Neural progenitor cell (in vitro differentiated cells): Measurements from ENCODE around the gene GOLM1. TPM values are rescaled to one million over a fixed set of nuclear protein-coding genes. Genes with fewer than 3 reads are reported as not detected.
A peak's percentile ranks its signal among the peaks of the same experiment; 100 is the strongest.

ENCODE experiments used
- DNase-seq: peaks from one replicate; pipeline ENCODE4 v3.0.0-alpha.2; 2016; ENCODE audit warnings: low spot score
- H2AFZ ChIP-seq: fragments of 200-600 bp; sonication (generic); replicated peaks from 2 replicates; pipeline ENCODE4 v1.6.1; 2016; ENCODE audit warnings: antibody characterized with exemption
- H3F3A ChIP-seq: fragments of 200-600 bp; sonication (generic); 2 replicates; pipeline ENCODE4 v1.6.1; 2016; ENCODE audit warnings: antibody characterized with exemption, low read depth
- H3K27ac ChIP-seq: fragments of 200-600 bp; sonication (generic); 2 replicates; pipeline ENCODE4 v1.5.1; 2016; ENCODE audit warnings: mild to moderate bottlenecking
- H3K27me3 ChIP-seq: fragments of 200-600 bp; sonication (generic); 2 replicates; pipeline ENCODE4 v1.6.1; 2016; ENCODE audit warnings: mild to moderate bottlenecking, moderate library complexity
- H3K36me3 ChIP-seq: fragments of 200-600 bp; sonication (generic); 2 replicates; pipeline ENCODE4 v1.5.1; 2016
- H3K4me1 ChIP-seq: fragments of 200-600 bp; sonication (generic); 2 replicates; pipeline ENCODE4 v1.6.1; 2016; ENCODE audit warnings: mixed run types
- H3K4me2 ChIP-seq: fragments of 200-600 bp; sonication (generic); 2 replicates; pipeline ENCODE4 v1.6.1; 2016
- H3K4me3 ChIP-seq: fragments of 200-600 bp; sonication (generic); 2 replicates; pipeline ENCODE4 v1.5.1; 2016
- H3K79me2 ChIP-seq: fragments of 200-600 bp; sonication (generic); 2 replicates; pipeline ENCODE4 v1.6.1; 2016; ENCODE audit warnings: low read depth
- H3K9ac ChIP-seq: fragments of 200-600 bp; sonication (generic); 2 replicates; pipeline ENCODE4 v1.6.1; 2016
- H3K9me3 ChIP-seq: fragments of 200-600 bp; sonication (generic); 2 replicates; pipeline ENCODE4 v1.5.1; 2016; ENCODE audit warnings: low read depth
- H4K20me1 ChIP-seq: fragments of 200-600 bp; sonication (generic); 2 replicates; pipeline ENCODE4 v1.6.1; 2016; ENCODE audit warnings: low read depth
- H3K27ac Mint-ChIP-seq: 3 replicates; pipeline ENCODE4 v1.8.0; 2021; ENCODE audit warnings: mixed read lengths
- H3K27me3 Mint-ChIP-seq: 2 replicates; pipeline ENCODE4 v1.8.0; 2022; ENCODE audit warnings: low read depth, mild to moderate bottlenecking, inconsistent platforms, moderate library complexity, mixed read lengths; ENCODE audit not compliant: insufficient read depth
- H3K36me3 Mint-ChIP-seq: 3 replicates; pipeline ENCODE4 v1.8.0; 2021; ENCODE audit warnings: mixed read lengths
- H3K4me1 Mint-ChIP-seq: 3 replicates; pipeline ENCODE4 v1.8.0; 2021; ENCODE audit warnings: mixed read lengths
- H3K4me3 Mint-ChIP-seq: 3 replicates; pipeline ENCODE4 v1.8.0; 2021; ENCODE audit warnings: mild to moderate bottlenecking, moderate library complexity, mixed read lengths
- H3K9me3 Mint-ChIP-seq: 3 replicates; pipeline ENCODE4 v1.8.0; 2020; ENCODE audit warnings: mixed read lengths
- EZH2 ChIP-seq: fragments of 200-600 bp; sonication (generic); IDR thresholded peaks from 2 replicates; pipeline ENCODE4 v1.6.1; 2017; ENCODE audit warnings: antibody characterized with exemption, mild to moderate bottlenecking, moderate library complexity
- EZH2phosphoT487 ChIP-seq: fragments of 200-600 bp; sonication (generic); IDR thresholded peaks from 2 replicates; pipeline ENCODE4 v1.6.1; 2017; ENCODE audit warnings: antibody characterized with exemption
- total RNA-seq: library from RNA; depleted of rRNA; stranded (reverse); fragments of >200 nt; gene quantifications from 2 replicates; pipeline ENCODE4 v1.2.3, GENCODE V29; 2015; ENCODE audit warnings: low replicate concordance
- TF ChIP-seq, protein P1 (sequence below): fragments of 200-600 bp; sonication (generic); IDR thresholded peaks from 2 replicates; pipeline ENCODE4 v1.5.1; 2017; ENCODE audit warnings: antibody characterized with exemption, mild to moderate bottlenecking

GOLM1 gene
- total RNA-seq, 1 donor from 2014 or later: 83.5 TPM

DNA sequence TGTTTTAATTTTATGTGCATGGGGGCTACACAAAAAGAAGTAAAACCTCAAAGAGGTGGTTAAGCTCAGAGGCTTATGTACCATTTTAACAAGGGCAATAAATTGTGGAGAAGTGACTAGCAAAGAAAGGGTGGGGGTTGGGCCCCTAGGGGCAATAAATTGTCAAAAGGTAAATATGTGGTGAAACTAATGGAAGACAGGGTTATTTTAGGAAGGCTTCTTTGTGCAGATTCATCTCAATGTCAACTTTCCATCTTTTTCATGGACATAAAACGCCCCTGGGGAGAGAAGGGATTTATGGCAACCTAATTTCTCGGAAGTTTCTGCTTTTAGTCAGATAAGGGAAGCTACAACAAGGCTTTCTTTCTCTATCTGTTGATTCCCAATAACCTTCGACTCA lies 42.5 kb upstream of the GOLM1 start:
- no peak overlapping the region for H3K4me3 Mint-ChIP-seq
- peaks cover 9% of the 10 kb centered on the region for H3K27me3 Mint-ChIP-seq
- no peaks in the 10 kb centered on the region for H3F3A ChIP-seq
- H3K27ac Mint-ChIP-seq: no peak overlapping the region
- no peak overlapping the region for H3K4me3 ChIP-seq
- H2AFZ ChIP-seq: no peak overlapping the region
- H3K9me3 Mint-ChIP-seq: peaks cover 17% of the 10 kb centered on the region
- no peak for DNase-seq
- TF ChIP-seq EZH2: no peak
- TF ChIP-seq EZH2phosphoT487: no peak
- H3K27me3 ChIP-seq: no peaks in the 10 kb centered on the region
- no peak overlapping the region for H3K27ac ChIP-seq
- no peaks in the 10 kb centered on the region for H3K4me1 Mint-ChIP-seq
- no peaks in the 10 kb centered on the region for H3K36me3 ChIP-seq
- H3K36me3 Mint-ChIP-seq: peaks cover 2% of the 10 kb centered on the region
- no peaks in the 10 kb centered on the region for H4K20me1 ChIP-seq
- no peaks in the 10 kb centered on the region for H3K9me3 ChIP-seq
- no peak overlapping the region for H3K4me2 ChIP-seq
- H3K4me1 ChIP-seq: no peaks in the 10 kb centered on the region
- H3K79me2 ChIP-seq: no peaks in the 10 kb centered on the region
- no peak overlapping the region for H3K9ac ChIP-seq

DNA sequence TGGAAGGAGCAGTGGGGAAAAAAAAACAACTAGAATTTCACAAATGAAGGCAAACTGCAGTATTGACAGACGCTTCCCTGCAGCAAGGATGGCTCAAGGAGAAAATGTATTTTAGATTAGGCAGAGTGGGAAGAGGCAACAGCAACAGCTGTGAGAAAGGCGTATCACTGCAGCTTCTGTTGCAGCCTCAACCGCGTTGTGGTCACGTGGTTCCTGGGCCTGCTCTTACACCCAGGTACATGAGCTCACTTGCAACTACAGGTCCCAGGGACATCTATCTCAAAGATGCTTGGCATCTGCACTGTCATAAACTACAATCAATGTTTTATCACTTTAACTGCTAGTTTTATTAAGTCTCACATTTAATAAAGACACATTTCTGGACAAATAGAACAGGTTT lies 36.0 kb upstream of the GOLM1 start:
- Histone ChIP-seq H3K4me1 (no peaks in the 10 kb centered on the region), H3K79me2 (no peaks in the 10 kb centered on the region), H3K4me2 (no peak overlapping the region), H3K36me3 (no peaks in the 10 kb centered on the region), H3K27ac (no peak overlapping the region), H3K9me3 (no peaks in the 10 kb centered on the region), H3K27me3 (no peaks in the 10 kb centered on the region), H3F3A (no peaks in the 10 kb centered on the region), H2AFZ (no peak overlapping the region), H3K9ac (no peak overlapping the region), H3K4me3 (no peak overlapping the region), H4K20me1 (no peaks in the 10 kb centered on the region)
- Mint-ChIP-seq H3K27ac (peak overlapping the region; percentile 84), H3K36me3 (no peaks in the 10 kb centered on the region), H3K27me3 (no peaks in the 10 kb centered on the region), H3K9me3 (no peaks in the 10 kb centered on the region), H3K4me1 (peaks cover 13% of the 10 kb centered on the region), H3K4me3 (no peak overlapping the region)
- no peak for DNase-seq
- TF ChIP-seq EZH2: no peak
- no peak for TF ChIP-seq EZH2phosphoT487
- TF ChIP-seq, protein P1, sequence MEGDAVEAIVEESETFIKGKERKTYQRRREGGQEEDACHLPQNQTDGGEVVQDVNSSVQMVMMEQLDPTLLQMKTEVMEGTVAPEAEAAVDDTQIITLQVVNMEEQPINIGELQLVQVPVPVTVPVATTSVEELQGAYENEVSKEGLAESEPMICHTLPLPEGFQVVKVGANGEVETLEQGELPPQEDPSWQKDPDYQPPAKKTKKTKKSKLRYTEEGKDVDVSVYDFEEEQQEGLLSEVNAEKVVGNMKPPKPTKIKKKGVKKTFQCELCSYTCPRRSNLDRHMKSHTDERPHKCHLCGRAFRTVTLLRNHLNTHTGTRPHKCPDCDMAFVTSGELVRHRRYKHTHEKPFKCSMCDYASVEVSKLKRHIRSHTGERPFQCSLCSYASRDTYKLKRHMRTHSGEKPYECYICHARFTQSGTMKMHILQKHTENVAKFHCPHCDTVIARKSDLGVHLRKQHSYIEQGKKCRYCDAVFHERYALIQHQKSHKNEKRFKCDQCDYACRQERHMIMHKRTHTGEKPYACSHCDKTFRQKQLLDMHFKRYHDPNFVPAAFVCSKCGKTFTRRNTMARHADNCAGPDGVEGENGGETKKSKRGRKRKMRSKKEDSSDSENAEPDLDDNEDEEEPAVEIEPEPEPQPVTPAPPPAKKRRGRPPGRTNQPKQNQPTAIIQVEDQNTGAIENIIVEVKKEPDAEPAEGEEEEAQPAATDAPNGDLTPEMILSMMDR: no peak

DNA sequence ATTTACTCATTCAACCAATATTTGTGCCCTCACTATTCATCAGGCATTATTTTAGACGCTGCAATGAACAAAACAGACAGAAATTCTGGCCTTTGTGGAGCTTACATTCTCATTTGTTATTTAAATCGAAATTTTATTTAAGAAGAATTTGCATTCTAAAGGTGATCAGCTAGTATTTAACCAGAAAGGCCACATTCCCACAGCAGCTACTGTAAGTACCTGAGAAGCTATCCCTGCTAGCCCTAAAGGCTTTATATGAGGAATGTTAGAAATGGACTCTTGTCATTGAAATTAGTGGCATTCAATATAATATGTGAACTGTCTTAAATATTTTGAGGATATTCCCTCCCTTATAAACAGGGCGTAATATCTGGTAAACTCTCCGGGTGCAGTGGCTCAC lies 35.0 kb upstream of the GOLM1 start:
- H3K4me1 Mint-ChIP-seq: peaks cover 19% of the 10 kb centered on the region
- no peak overlapping the region for H3K4me3 Mint-ChIP-seq
- H3K27me3 ChIP-seq: no peaks in the 10 kb centered on the region
- no peaks in the 10 kb centered on the region for H3K36me3 ChIP-seq
- H3K27me3 Mint-ChIP-seq: no peaks in the 10 kb centered on the region
- no peak for DNase-seq
- H3K9me3 ChIP-seq: no peaks in the 10 kb centered on the region
- no peak overlapping the region for H3K27ac Mint-ChIP-seq
- no peak overlapping the region for H3K9ac ChIP-seq
- peaks cover 4% of the 10 kb centered on the region for H3K9me3 Mint-ChIP-seq
- H3K4me1 ChIP-seq: no peaks in the 10 kb centered on the region
- no peak overlapping the region for H3K27ac ChIP-seq
- no peak overlapping the region for H3K4me2 ChIP-seq
- H3K36me3 Mint-ChIP-seq: peaks cover 3% of the 10 kb centered on the region
- no peaks in the 10 kb centered on the region for H3K79me2 ChIP-seq
- no peak overlapping the region for H2AFZ ChIP-seq
- H4K20me1 ChIP-seq: no peaks in the 10 kb centered on the region
- no peak overlapping the region for H3K4me3 ChIP-seq
- TF ChIP-seq, protein P1: no peak
- TF ChIP-seq EZH2phosphoT487 (no peak), EZH2 (no peak)
- no peaks in the 10 kb centered on the region for H3F3A ChIP-seq

DNA sequence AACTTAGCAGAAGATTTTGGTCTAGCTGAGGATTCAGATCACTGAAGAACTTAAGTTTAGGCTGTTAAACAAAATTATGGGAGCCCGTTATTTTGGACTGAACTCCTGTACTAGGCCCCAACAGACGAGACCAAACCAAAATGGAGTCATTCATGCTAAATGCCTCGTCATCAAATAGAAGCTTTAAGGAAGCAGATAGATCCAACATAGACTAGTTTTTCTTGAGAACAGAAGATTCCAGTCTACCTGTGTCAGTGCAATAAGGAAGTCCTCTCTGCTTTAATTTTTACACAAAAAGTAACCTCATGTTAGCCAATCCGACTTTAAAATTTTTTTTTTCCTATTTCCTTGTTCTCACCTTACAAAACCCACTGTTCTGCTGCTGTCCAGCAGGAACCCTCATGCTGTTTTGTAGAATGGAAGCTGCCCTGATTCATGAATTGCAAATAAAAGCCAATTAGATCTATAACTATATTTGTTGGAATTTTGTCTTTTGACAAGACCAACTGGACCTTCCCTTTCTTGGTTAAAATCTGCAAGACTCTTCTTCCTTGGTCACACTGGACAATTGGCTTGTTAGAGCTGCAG lies 29.0 kb upstream of the GOLM1 start:
- Histone ChIP-seq H3K27ac (no peak overlapping the region), H3K9me3 (no peaks in the 10 kb centered on the region)
- no peaks in the 10 kb centered on the region for H3K27me3 Mint-ChIP-seq

More for the DNA sequence above, 29.0 kb upstream of the GOLM1 start:
- Mint-ChIP-seq H3K27ac (peak overlapping the region; percentile 13), H3K4me3 (peak overlapping the region; percentile 6), H3K9me3 (peaks cover 7% of the 10 kb centered on the region), H3K4me1 (peaks cover 67% of the 10 kb centered on the region), H3K36me3 (peaks cover 3% of the 10 kb centered on the region)
- H4K20me1 ChIP-seq: no peaks in the 10 kb centered on the region
- no peaks in the 10 kb centered on the region for H3K27me3 ChIP-seq
- H3K36me3 ChIP-seq: no peaks in the 10 kb centered on the region
- no peak overlapping the region for H3K4me2 ChIP-seq
- no peak overlapping the region for H2AFZ ChIP-seq
- H3K79me2 ChIP-seq: no peaks in the 10 kb centered on the region
- TF ChIP-seq EZH2 (no peak), EZH2phosphoT487 (no peak)
- TF ChIP-seq, protein P1: no peak
- DNase-seq: no peak
- no peaks in the 10 kb centered on the region for H3F3A ChIP-seq
- no peak overlapping the region for H3K4me3 ChIP-seq
- H3K9ac ChIP-seq: no peak overlapping the region
- peaks cover 20% of the 10 kb centered on the region for H3K4me1 ChIP-seq
